CD4-positive, alpha-beta T cell treated with Interleukin-1 beta for 1 hour (primary cell): ENCODE results near the gene MMP24OS.

Experiments
- DNase-seq, 2 donors: peaks; one replicate each; pipeline ENCODE4 v3.0.0-alpha.2; 2020 to 2022

The MMP24OS gene

GRCh38 chr20:35290186-35290886, 12.4 kb upstream of the MMP24OS start:
- no peak for DNase-seq

GRCh38 chr20:35288325-35289060, 10.6 kb upstream of the MMP24OS start:
- no peak for DNase-seq

GRCh38 chr20:35287509-35288324, 9.8 kb upstream of the MMP24OS start:
- DNase-seq = no peak

GRCh38 chr20:35286899-35287508, 9.1 kb upstream of the MMP24OS start:
- no peak for DNase-seq

GRCh38 chr20:35286077-35286898, 8.4 kb upstream of the MMP24OS start:
- DNase-seq = no peak

- no peak for DNase-seq
These were observed 7.8 kb upstream of the MMP24OS start for GRCh38 chr20:35285806-35286076.

GRCh38 chr20:35284992-35285805, 7.3 kb upstream of the MMP24OS start:
- DNase-seq = no peak

- peak; percentile 80 to 83 for DNase-seq
These were observed 6.5 kb upstream of the MMP24OS start, which contains the start of gene EIF6 for GRCh38 chr20:35284267-35284991. EIF6 (minus strand) TSS chr20:35284772; CDS start chr20:35284487, 285 bp downstream.

- DNase-seq = peak in 1 of 2 donors; percentile 19
These were observed 5.7 kb upstream of the MMP24OS start for GRCh38 chr20:35283441-35284266.

- DNase-seq = no peak
These were observed 3.7 kb upstream of the MMP24OS start for GRCh38 chr20:35281506-35282101.

- DNase-seq = no peak
These were observed 2.6 kb upstream of the MMP24OS start for GRCh38 chr20:35280523-35280922.

- no peak for DNase-seq
These were observed 1.7 kb upstream of the MMP24OS start for GRCh38 chr20:35279533-35280174.

GRCh38 chr20:35279040-35279439, 1.1 kb upstream of the MMP24OS start:
- DNase-seq = no peak

- DNase-seq = no peak
These were observed 795 bp downstream of the MMP24OS start for GRCh38 chr20:35277127-35277526.

- no peak for DNase-seq
These were observed 1.5 kb downstream of the MMP24OS start for GRCh38 chr20:35276408-35276807.

- no peak for DNase-seq
These were observed 2.1 kb downstream of the MMP24OS start for GRCh38 chr20:35275741-35276251.

- no peak for DNase-seq
These were observed 3.5 kb downstream of the MMP24OS start for GRCh38 chr20:35274172-35275092.
